T-cell (primary cell): ENCODE data around the gene PNPLA7. TPM values are rescaled to one million over a fixed set of nuclear protein-coding genes. Genes with fewer than 3 reads are reported as not detected.

ENCODE experiments used
- ATAC-seq, 4 experiments: fragments of 200-7000 bp in 3 of 4; fragments of 150-1000 bp in 1 of 4; cut with Tn5 transposase; replicated peaks in 1 of 4; 1 replicate in 3 of 4; 2 replicates in 1 of 4; pipeline ENCODE4 v1.10.0; 2021; ENCODE audit warnings: moderate library complexity in 3 of 4, mild to moderate bottlenecking in 2 of 4, moderate number of reproducible peaks in 1 of 4
- CTCF ChIA-PET, 2 donors: fragments of 300-600 bp; sonication (Branson Sonifier 250); formaldehyde crosslinking; loops; one replicate each; lab custom pipeline; 2022; ENCODE audit warnings: antibody characterized with exemption in 2 of 2; lab: Charles Lee
- POLR2A ChIA-PET, 2 donors: fragments of 300-600 bp; sonication (Branson Sonifier 250); formaldehyde crosslinking; loops; one replicate each; lab custom pipeline; 2022; ENCODE audit warnings: antibody characterized with exemption in 2 of 2; lab: Charles Lee
- DNase-seq, 35 experiments: peaks; one replicate each; pipeline versions ENCODE4 v3.0.0 to v3.0.0-alpha.2; 2013 to 2023
- H3K27ac ChIP-seq: one replicate; pipeline ENCODE4 v1.5.1; 2013; ENCODE audit warnings: low read length
- H3K27me3 ChIP-seq, 2 experiments: replicated peaks in 1 of 2; 1 replicate in 1 of 2; 2 replicates in 1 of 2; pipeline versions ENCODE4 v1.6.1 to v1.7.0; 2013; ENCODE audit warnings: low read length in 1 of 2, mixed read lengths in 1 of 2; ENCODE audit not compliant: control insufficient read depth in 2 of 2, insufficient read depth in 2 of 2; ENCODE audit errors: extremely low read depth in 1 of 2
- H3K36me3 ChIP-seq, 2 donors: 1 replicate in 1 of 2; 2 replicates in 1 of 2; pipeline versions ENCODE4 v1.6.1 to v1.7.0; 2013; ENCODE audit warnings: low read length in 1 of 2; ENCODE audit not compliant: control insufficient read depth in 2 of 2, insufficient read depth in 1 of 2; ENCODE audit errors: extremely low read depth in 1 of 2
- H3K4me1 ChIP-seq, 2 experiments: 1 replicate in 1 of 2; 2 replicates in 1 of 2; pipeline versions ENCODE4 v1.6.1 to v1.7.0; 2013; ENCODE audit warnings: low read length in 2 of 2, mixed read lengths in 1 of 2; ENCODE audit not compliant: insufficient read depth in 2 of 2, control insufficient read depth in 1 of 2; ENCODE audit errors: extremely low read depth in 1 of 2
- H3K4me3 ChIP-seq, 2 donors: 1 replicate in 1 of 2; 2 replicates in 1 of 2; pipeline versions ENCODE4 v1.5.1 to v1.7.0; 2013; ENCODE audit warnings: mild to moderate bottlenecking in 2 of 2, low read length in 1 of 2, moderate library complexity in 1 of 2; ENCODE audit not compliant: control insufficient read depth in 1 of 2; ENCODE audit errors: extremely low read depth in 1 of 2
- H3K9me3 ChIP-seq: 2 replicates; pipeline ENCODE4 v1.7.0; 2013
- H3K27ac Mint-ChIP-seq, 2 donors: one replicate each; pipeline ENCODE4 v1.8.0; 2020 to 2021; ENCODE audit warnings: mild to moderate bottlenecking in 2 of 2, mixed read lengths in 2 of 2
- H3K27me3 Mint-ChIP-seq, 2 donors: one replicate each; pipeline ENCODE4 v1.8.0; 2021 to 2022; ENCODE audit warnings: mixed read lengths in 2 of 2
- H3K36me3 Mint-ChIP-seq: one replicate; pipeline ENCODE4 v1.8.0; 2021; ENCODE audit warnings: mixed read lengths
- H3K4me1 Mint-ChIP-seq, 3 donors: one replicate each; pipeline ENCODE4 v1.8.0; 2020 to 2022; ENCODE audit warnings: mixed read lengths in 3 of 3, mild to moderate bottlenecking in 1 of 3
- H3K4me3 Mint-ChIP-seq, 3 donors: one replicate each; pipeline ENCODE4 v1.8.0; 2020 to 2022; ENCODE audit warnings: mild to moderate bottlenecking in 3 of 3, mixed read lengths in 3 of 3, moderate library complexity in 3 of 3
- H3K9me3 Mint-ChIP-seq, 3 donors: one replicate each; pipeline ENCODE4 v1.8.0; 2020 to 2022; ENCODE audit warnings: mixed read lengths in 3 of 3
- WGBS: methylation state at CpG from one replicate; pipeline ENCODE4 v1.1.5; 2013; ENCODE audit warnings: missing lambda C conversion rate; ENCODE audit not compliant: insufficient coverage; 5-methylcytosine and 5-hydroxymethylcytosine counted together
- total RNA-seq, 35 experiments: library from RNA in 6 of 35; stranded (reverse) in 6 of 35; fragments of 120-200 nt in 1 of 35; gene quantifications; one replicate each; pipeline versions ENCODE4 v1.2.1 to v1.2.4 and lab custom pipeline; 2013 to 2026

PNPLA7 gene
- total RNA-seq, 5 donors from 2014 or later (not counting 1 experiment from before 2014, with no cell fraction given), result 11.7 to 20.0 (median 15.6) TPM

GRCh38 chr9:137590123-137590468 lies 39.9 kb upstream of the PNPLA7 start:
- Mint-ChIP-seq H3K9me3 (no peaks in the 10 kb centered on the region), H3K27me3 (no peaks in the 10 kb centered on the region), H3K4me1 (peaks cover 17 to 22% (median 18%) of the 10 kb centered on the region in 3 donors), H3K27ac (no peak overlapping the region), H3K36me3 (peaks cover 20% of the 10 kb centered on the region), H3K4me3 (peak overlapping the region in 1 of 3 donors; percentile 89)
- CTCF ChIA-PET, result interaction anchor here in 1 of 2 donors (0.9 to 1.1 kb wide), 2 partner anchors 10 to 15 kb away, joined by 3 to 6 read pairs; partner anchors contain the start of gene ARRDC1
- under 1% methylated on average over 60 of the region's 61 CpGs for WGBS
- H3K27me3 ChIP-seq, result no peaks in the 10 kb centered on the region
- H3K4me1 ChIP-seq, result peaks cover 3 to 26% of the 10 kb centered on the region in 2 experiments
- POLR2A ChIA-PET, result interaction anchor here in 1 of 2 donors (0.5 to 1.0 kb wide), 2 partner anchors 29 to 36 kb away, joined by 3 to 4 read pairs; partner anchors contain the start of gene EHMT1
- H3K27ac ChIP-seq, result no peak overlapping the region
- peak overlapping the region in 1 of 2 donors; percentile 12 for H3K4me3 ChIP-seq
- ATAC-seq (peak in 2 of 4 experiments; percentile 35 to 42), DNase-seq (no peak)
- peaks cover 10 to 26% of the 10 kb centered on the region in 2 donors for H3K36me3 ChIP-seq
- H3K9me3 ChIP-seq, result no peaks in the 10 kb centered on the region

- Mint-ChIP-seq H3K27ac (no peak overlapping the region), H3K9me3 (no peaks in the 10 kb centered on the region), H3K4me3 (peak overlapping the region; percentile 79 to 84 (median 79)), H3K36me3 (peaks cover 24% of the 10 kb centered on the region), H3K4me1 (peaks cover 17 to 22% (median 18%) of the 10 kb centered on the region in 3 donors), H3K27me3 (no peaks in the 10 kb centered on the region)
- no peaks in the 10 kb centered on the region for H3K9me3 ChIP-seq
- ChIA-PET POLR2A (no interaction called here), CTCF (no interaction called here)
- H3K4me3 ChIP-seq, result peak overlapping the region; percentile 38 to 62
- ATAC-seq (peak; percentile 7 to 24 (median 12)), DNase-seq (peak in 2 of 35 experiments; percentile 26 to 29)
- peaks cover 15 to 26% of the 10 kb centered on the region in 2 donors for H3K36me3 ChIP-seq
- WGBS, result 10% methylated on average over 53 of the region's 58 CpGs
- no peaks in the 10 kb centered on the region for H3K27me3 ChIP-seq
- no peak overlapping the region for H3K27ac ChIP-seq
- H3K4me1 ChIP-seq, result peaks cover 3 to 26% of the 10 kb centered on the region in 2 experiments
Observed at GRCh38 chr9:137589441-137590122, 39.4 kb upstream of the PNPLA7 start.

GRCh38 chr9:137588891-137589290 lies 38.7 kb upstream of the PNPLA7 start:
- POLR2A ChIA-PET, result no interaction called here
- ATAC-seq (no peak), DNase-seq (no peak)
- WGBS, result 100% methylated on average over 2 of the region's 6 CpGs
- Mint-ChIP-seq H3K27ac (no peak overlapping the region), H3K9me3 (no peaks in the 10 kb centered on the region), H3K4me3 (peak overlapping the region; percentile 79 to 84 (median 79)), H3K27me3 (no peaks in the 10 kb centered on the region), H3K36me3 (peaks cover 24% of the 10 kb centered on the region), H3K4me1 (peaks cover 17 to 22% (median 18%) of the 10 kb centered on the region in 3 donors)
- H3K36me3 ChIP-seq, result peaks cover 16 to 30% of the 10 kb centered on the region in 2 donors
- no peaks in the 10 kb centered on the region for H3K9me3 ChIP-seq
- no peaks in the 10 kb centered on the region for H3K27me3 ChIP-seq
- CTCF ChIA-PET, result interaction anchor here in 1 of 2 donors (1.6 kb wide), 1 partner anchor 10 kb away, joined by 5 read pairs; no protein-coding TSS in a partner anchor
- no peak overlapping the region for H3K27ac ChIP-seq
- H3K4me1 ChIP-seq, result peaks cover 3 to 26% of the 10 kb centered on the region in 2 experiments
- no peak overlapping the region for H3K4me3 ChIP-seq

GRCh38 chr9:137588311-137588710 lies 38.1 kb upstream of the PNPLA7 start:
- Histone ChIP-seq H3K27ac (no peak overlapping the region), H3K27me3 (no peaks in the 10 kb centered on the region), H3K36me3 (peaks cover 16 to 34% of the 10 kb centered on the region in 2 donors), H3K4me3 (no peak overlapping the region), H3K4me1 (peaks cover 3 to 26% of the 10 kb centered on the region in 2 experiments), H3K9me3 (no peaks in the 10 kb centered on the region)
- 100% methylated on average over 5 of the region's 13 CpGs for WGBS
- no peak overlapping the region for H3K27ac Mint-ChIP-seq
- ATAC-seq (no peak), DNase-seq (no peak)
- peaks cover 24% of the 10 kb centered on the region for H3K36me3 Mint-ChIP-seq
- H3K4me1 Mint-ChIP-seq, result peaks cover 17 to 22% (median 18%) of the 10 kb centered on the region in 3 donors
- H3K4me3 Mint-ChIP-seq, result peak overlapping the region; percentile 64 to 84 (median 79)
- ChIA-PET CTCF (interaction anchor here (0.5 to 1.6 kb wide), 2 partner anchors 9 to 34 kb away, joined by 3 to 5 read pairs; no protein-coding TSS in a partner anchor), POLR2A (no interaction called here)
- H3K27me3 Mint-ChIP-seq, result no peaks in the 10 kb centered on the region
- no peaks in the 10 kb centered on the region for H3K9me3 Mint-ChIP-seq

- POLR2A ChIA-PET, result no interaction called here
- no peak for ATAC-seq
Observed at GRCh38 chr9:137586854-137587253, 36.7 kb upstream of the PNPLA7 start.

GRCh38 chr9:137583957-137584356 lies 33.8 kb upstream of the PNPLA7 start:
- H3K4me1 Mint-ChIP-seq, result peaks cover 6 to 22% (median 15%) of the 10 kb centered on the region in 3 donors
- H3K4me3 Mint-ChIP-seq, result no peak overlapping the region
- H3K4me3 ChIP-seq, result no peak overlapping the region
- H3K36me3 Mint-ChIP-seq, result peaks cover 33% of the 10 kb centered on the region
- POLR2A ChIA-PET, result no interaction called here
- H3K27ac Mint-ChIP-seq, result no peak overlapping the region
- no peak for DNase-seq
- no peak overlapping the region for H3K27ac ChIP-seq
- no peaks in the 10 kb centered on the region for H3K27me3 Mint-ChIP-seq
- H3K36me3 ChIP-seq, result peaks cover 16 to 43% of the 10 kb centered on the region in 2 donors
- H3K9me3 Mint-ChIP-seq, result no peaks in the 10 kb centered on the region
- CTCF ChIA-PET, result interaction anchor here in 1 of 2 donors (0.5 kb wide), 1 partner anchor 451 kb away, joined by 5 read pairs; no protein-coding TSS in a partner anchor
- no peaks in the 10 kb centered on the region for H3K9me3 ChIP-seq
- ATAC-seq, result no peak
- no peaks in the 10 kb centered on the region for H3K27me3 ChIP-seq
- peaks cover 0 to 14% of the 10 kb centered on the region in 2 experiments for H3K4me1 ChIP-seq
- WGBS, result 95% methylated on average over 5 of the region's 8 CpGs

More at GRCh38 chr9:137586854-137587253, 36.7 kb upstream of the PNPLA7 start:
- no peaks in the 10 kb centered on the region for H3K9me3 Mint-ChIP-seq
- Histone ChIP-seq H3K4me1 (peaks cover 3 to 26% of the 10 kb centered on the region in 2 experiments), H3K9me3 (no peaks in the 10 kb centered on the region), H3K36me3 (peaks cover 16 to 43% of the 10 kb centered on the region in 2 donors), H3K27me3 (no peaks in the 10 kb centered on the region), H3K4me3 (no peak overlapping the region), H3K27ac (no peak overlapping the region)
- no peak for DNase-seq
- CTCF ChIA-PET, result interaction anchor here in 1 of 2 donors (0.6 kb wide), 1 partner anchor 915 kb away, joined by 3 read pairs; no protein-coding TSS in a partner anchor
- peaks cover 28% of the 10 kb centered on the region for H3K36me3 Mint-ChIP-seq
- 97% methylated on average over 13 of the region's 14 CpGs for WGBS
- no peaks in the 10 kb centered on the region for H3K27me3 Mint-ChIP-seq
- no peak overlapping the region for H3K4me3 Mint-ChIP-seq
- H3K4me1 Mint-ChIP-seq, result peaks cover 17 to 20% (median 18%) of the 10 kb centered on the region in 3 donors
- no peak overlapping the region for H3K27ac Mint-ChIP-seq
